Measurements from ENCODE around the gene CFAP410. TPM values are rescaled to one million over a fixed set of nuclear protein-coding genes. Genes with fewer than 3 reads are reported as not detected.

CFAP410 gene
- total RNA-seq, 2 experiments from 2014 or later: 13.2 to 14.8 TPM

GRCh38 chr21:44294391-44295162, 44.6 kb downstream of the CFAP410 start:
- Mint-ChIP-seq H3K4me1 (ENCODE audit: low read depth) (peaks cover 24% of the 10 kb centered on the region), H3K27me3 (ENCODE audit: low read depth) (no peaks in the 10 kb centered on the region), H3K27ac (no peak overlapping the region), H3K4me3 (no peak overlapping the region), H3K36me3 (ENCODE audit: low read depth) (no peaks in the 10 kb centered on the region), H3K9me3 (no peaks in the 10 kb centered on the region)
- CTCF ChIA-PET: interaction anchor here (0.9 kb wide), 2 partner anchors 24 to 317 kb away, joined by 3 to 4 read pairs; no protein-coding TSS in a partner anchor
- DNase-seq: no peak
- intact Hi-C loops (cut with micrococcal nuclease): loop anchor here (5.0 kb wide), 2 partner anchors 183 to 282 kb away; partner anchors contain the start of gene TRAPPC10

GRCh38 chr21:44293551-44294231, 45.5 kb downstream of the CFAP410 start:
- intact Hi-C loops (cut with micrococcal nuclease): no loop called here
- no peak overlapping the region for H3K4me3 Mint-ChIP-seq
- no peak for DNase-seq
- no peaks in the 10 kb centered on the region for H3K9me3 Mint-ChIP-seq
- no peaks in the 10 kb centered on the region for H3K36me3 Mint-ChIP-seq (ENCODE audit: low read depth)
- CTCF ChIA-PET: interaction anchor here (0.9 kb wide), 1 partner anchor 316 kb away, joined by 4 read pairs; no protein-coding TSS in a partner anchor
- H3K27me3 Mint-ChIP-seq (ENCODE audit: low read depth): no peaks in the 10 kb centered on the region
- no peak overlapping the region for H3K27ac Mint-ChIP-seq
- H3K4me1 Mint-ChIP-seq (ENCODE audit: low read depth): peaks cover 19% of the 10 kb centered on the region

GRCh38 chr21:44292812-44293195, 46.4 kb downstream of the CFAP410 start:
- no peaks in the 10 kb centered on the region for H3K36me3 Mint-ChIP-seq (ENCODE audit: low read depth)
- H3K27me3 Mint-ChIP-seq (ENCODE audit: low read depth): peaks cover 1% of the 10 kb centered on the region
- peaks cover 11% of the 10 kb centered on the region for H3K4me1 Mint-ChIP-seq (ENCODE audit: low read depth)
- no peaks in the 10 kb centered on the region for H3K9me3 Mint-ChIP-seq
- H3K27ac Mint-ChIP-seq: no peak overlapping the region
- intact Hi-C loops (cut with micrococcal nuclease): no loop called here
- no peak for DNase-seq
- no peak overlapping the region for H3K4me3 Mint-ChIP-seq
- CTCF ChIA-PET: no interaction called here

- H3K9me3 Mint-ChIP-seq: no peaks in the 10 kb centered on the region
- H3K27ac Mint-ChIP-seq: no peak overlapping the region
- H3K4me1 Mint-ChIP-seq (ENCODE audit: low read depth): peaks cover 7% of the 10 kb centered on the region
- no peak overlapping the region for H3K4me3 Mint-ChIP-seq
- CTCF ChIA-PET: no interaction called here
- DNase-seq: no peak
- no peaks in the 10 kb centered on the region for H3K36me3 Mint-ChIP-seq (ENCODE audit: low read depth)
- H3K27me3 Mint-ChIP-seq (ENCODE audit: low read depth): peaks cover 3% of the 10 kb centered on the region
- intact Hi-C loops (cut with micrococcal nuclease): no loop called here
Measured at GRCh38 chr21:44291936-44292811, 47.0 kb downstream of the CFAP410 start.

GRCh38 chr21:44291078-44291935, 47.9 kb downstream of the CFAP410 start:
- intact Hi-C loops (cut with micrococcal nuclease): no loop called here
- H3K27me3 Mint-ChIP-seq (ENCODE audit: low read depth): peaks cover 3% of the 10 kb centered on the region
- no peak overlapping the region for H3K27ac Mint-ChIP-seq
- H3K4me3 Mint-ChIP-seq: no peak overlapping the region
- H3K4me1 Mint-ChIP-seq (ENCODE audit: low read depth): peaks cover 7% of the 10 kb centered on the region
- no peak for DNase-seq
- H3K9me3 Mint-ChIP-seq: no peaks in the 10 kb centered on the region
- no peaks in the 10 kb centered on the region for H3K36me3 Mint-ChIP-seq (ENCODE audit: low read depth)
- CTCF ChIA-PET: no interaction called here

- Mint-ChIP-seq H3K36me3 (ENCODE audit: low read depth) (no peaks in the 10 kb centered on the region), H3K4me3 (no peak overlapping the region), H3K4me1 (ENCODE audit: low read depth) (peaks cover 7% of the 10 kb centered on the region), H3K27me3 (ENCODE audit: low read depth) (peaks cover 3% of the 10 kb centered on the region), H3K9me3 (no peaks in the 10 kb centered on the region), H3K27ac (no peak overlapping the region)
- intact Hi-C loops (cut with micrococcal nuclease): no loop called here
- DNase-seq: no peak
- CTCF ChIA-PET: no interaction called here
Measured at GRCh38 chr21:44290327-44291077, 48.7 kb downstream of the CFAP410 start.

- Mint-ChIP-seq H3K9me3 (no peaks in the 10 kb centered on the region), H3K27ac (no peak overlapping the region), H3K36me3 (ENCODE audit: low read depth) (no peaks in the 10 kb centered on the region), H3K27me3 (ENCODE audit: low read depth) (peaks cover 3% of the 10 kb centered on the region), H3K4me1 (ENCODE audit: low read depth) (peaks cover 3% of the 10 kb centered on the region), H3K4me3 (no peak overlapping the region)
- intact Hi-C loops (cut with micrococcal nuclease): no loop called here
- DNase-seq: no peak
- CTCF ChIA-PET: no interaction called here
Measured at GRCh38 chr21:44289381-44290010, 49.7 kb downstream of the CFAP410 start.

GRCh38 chr21:44288251-44289110, 50.7 kb downstream of the CFAP410 start:
- Mint-ChIP-seq H3K27ac (no peak overlapping the region), H3K27me3 (ENCODE audit: low read depth) (peaks cover 3% of the 10 kb centered on the region), H3K4me3 (no peak overlapping the region), H3K4me1 (ENCODE audit: low read depth) (peaks cover 3% of the 10 kb centered on the region), H3K9me3 (no peaks in the 10 kb centered on the region), H3K36me3 (ENCODE audit: low read depth) (no peaks in the 10 kb centered on the region)
- no peak for DNase-seq
- intact Hi-C loops (cut with micrococcal nuclease): no loop called here
- CTCF ChIA-PET: interaction anchor here (1.5 kb wide), 1 partner anchor 10 kb away, joined by 6 read pairs; no protein-coding TSS in a partner anchor

GRCh38 chr21:44286716-44287632, 52.2 kb downstream of the CFAP410 start:
- H3K4me3 Mint-ChIP-seq: no peak overlapping the region
- no peaks in the 10 kb centered on the region for H3K36me3 Mint-ChIP-seq (ENCODE audit: low read depth)
- peaks cover 2% of the 10 kb centered on the region for H3K4me1 Mint-ChIP-seq (ENCODE audit: low read depth)
- intact Hi-C loops (cut with micrococcal nuclease): no loop called here
- CTCF ChIA-PET: interaction anchor here (1.5 kb wide), 1 partner anchor 11 kb away, joined by 6 read pairs; no protein-coding TSS in a partner anchor
- H3K27me3 Mint-ChIP-seq (ENCODE audit: low read depth): peaks cover 3% of the 10 kb centered on the region
- DNase-seq: no peak
- H3K9me3 Mint-ChIP-seq: no peaks in the 10 kb centered on the region
- no peak overlapping the region for H3K27ac Mint-ChIP-seq

Data from activated naive CD4-positive, alpha-beta T cell treated with anti-CD3 and anti-CD28 coated beads for 36 hours (primary cell).